SK-N-SH (cell line): ENCODE measurements around the gene PAPOLB. TPM values are rescaled to one million over a fixed set of nuclear protein-coding genes. Genes with fewer than 3 reads are reported as not detected.

Experiments used
- CTCF ChIA-PET: fragments of 300-600, 350-600 bp; formaldehyde crosslinking; extraction: SDS; loops from one replicate; lab custom pipeline; 2021; lab: Yijun Ruan, JAX
- POLR2A ChIA-PET: fragments of 350-600 bp; sonication (Branson Sonifier 250); formaldehyde crosslinking; extraction: SDS; loops from one replicate; lab custom pipeline; 2020; ENCODE audit warnings: antibody characterized with exemption, inconsistent platforms; lab: Yijun Ruan, JAX
- DNase-seq: peaks from one replicate; pipeline ENCODE4 v3.0.0; 2012
- H2AFZ ChIP-seq: fragments of 200-600 bp; sonication (generic); 2 replicates; pipeline ENCODE4 v1.8.1; 2016; ENCODE audit warnings: antibody characterized with exemption, mild to moderate bottlenecking, low read depth
- H3F3A ChIP-seq: fragments of 200-600 bp; sonication (generic); replicated peaks from 2 replicates; pipeline ENCODE3; 2016; ENCODE audit warnings: antibody characterized with exemption, mild to moderate bottlenecking; ENCODE audit not compliant: insufficient read depth
- H3K27ac ChIP-seq, 2 experiments: fragments of 200-500 bp in 1 of 2; fragments of 200-600 bp in 1 of 2; sonication (Bioruptor generic) in 1 of 2; sonication (generic), shearing (Covaris generic) in 1 of 2; 2 replicates each; pipeline versions ENCODE4 v1.5.1 to v1.6.1; 2014 to 2016; ENCODE audit warnings: low read depth in 2 of 2, inconsistent platforms in 1 of 2, low read length in 1 of 2, mild to moderate bottlenecking in 1 of 2, mixed read lengths in 1 of 2
- H3K27me3 ChIP-seq: fragments of 200-600 bp; sonication (generic), shearing (Covaris generic); 2 replicates; pipeline ENCODE4 v1.6.1; 2016; ENCODE audit warnings: mixed run types; ENCODE audit not compliant: insufficient read depth
- H3K36me3 ChIP-seq, 2 experiments: fragments of 200-500 bp in 1 of 2; fragments of 200-600 bp in 1 of 2; sonication (Bioruptor generic) in 1 of 2; sonication (generic) in 1 of 2; replicated peaks in 1 of 2; 2 replicates each; pipeline versions ENCODE3 to v1.5.1; 2014 to 2016; ENCODE audit warnings: low read length in 1 of 2, mild to moderate bottlenecking in 1 of 2; ENCODE audit not compliant: insufficient read depth in 2 of 2, control insufficient read depth in 1 of 2
- H3K4me1 ChIP-seq, 2 experiments: fragments of 200-500 bp in 1 of 2; fragments of 200-600 bp in 1 of 2; sonication (Bioruptor generic) in 1 of 2; sonication (generic), shearing (Covaris generic) in 1 of 2; 2 replicates each; pipeline versions ENCODE4 v1.5.1 to v1.6.1; 2014 to 2016; ENCODE audit warnings: low read depth in 1 of 2, low read length in 1 of 2, mixed run types in 1 of 2; ENCODE audit not compliant: insufficient read depth in 2 of 2, control insufficient read depth in 1 of 2
- H3K4me2 ChIP-seq: fragments of 200-600 bp; sonication (generic), shearing (Covaris generic); 2 replicates; pipeline ENCODE4 v1.6.1; 2017; ENCODE audit warnings: mixed run types
- H3K4me3 ChIP-seq, 2 experiments: fragments of 200-500 bp in 1 of 2; fragments of 200-600 bp in 1 of 2; sonication (Bioruptor generic) in 1 of 2; sonication (generic), shearing (Covaris generic) in 1 of 2; 2 replicates each; pipeline versions ENCODE4 v1.5.1 to v1.8.1; 2014 to 2016; ENCODE audit warnings: low read depth in 2 of 2, inconsistent platforms in 1 of 2, low read length in 1 of 2, mild to moderate bottlenecking in 1 of 2, mixed read lengths in 1 of 2, moderate library complexity in 1 of 2
- H3K79me2 ChIP-seq: fragments of 200-600 bp; sonication (generic); 2 replicates; pipeline ENCODE4 v1.8.1; 2017; ENCODE audit warnings: mild to moderate bottlenecking; ENCODE audit not compliant: insufficient read depth
- H3K9ac ChIP-seq: fragments of 200-600 bp; sonication (generic); 2 replicates; pipeline ENCODE4 v1.6.1; 2017; ENCODE audit warnings: mixed run types
- H3K9me2 ChIP-seq: fragments of 200-600 bp; sonication (generic); 2 replicates; pipeline ENCODE4 v1.6.1; 2017; ENCODE audit warnings: mixed run types
- H3K9me3 ChIP-seq: fragments of 200-600 bp; sonication (generic); 2 replicates; pipeline ENCODE4 v1.6.1; 2017; ENCODE audit warnings: mixed run types, mild to moderate bottlenecking, moderate library complexity
- H4K20me1 ChIP-seq: fragments of 200-600 bp; sonication (generic); 2 replicates; pipeline ENCODE4 v1.6.1; 2017; ENCODE audit warnings: mild to moderate bottlenecking, mixed run types; ENCODE audit not compliant: insufficient read depth
- CHD2 ChIP-seq: fragments of 150-350 bp; IDR thresholded peaks from 2 replicates; pipeline ENCODE4 v1.6.1; 2018; ENCODE audit warnings: low read length; ENCODE audit not compliant: partially characterized antibody
- EP300 ChIP-seq, 2 experiments: IDR thresholded peaks; 2 replicates each; pipeline versions ENCODE4 v1.4.0 to v1.6.1; 2012; ENCODE audit warnings: borderline replicate concordance in 1 of 2, low read depth in 1 of 2, low read length in 1 of 2
- FOSL2 ChIP-seq: IDR thresholded peaks from 2 replicates; pipeline ENCODE4 v1.4.0; 2012; ENCODE audit warnings: low read depth, mild to moderate bottlenecking, moderate library complexity, borderline replicate concordance
- FOXJ3 ChIP-seq: sonication (generic); formaldehyde crosslinking; IDR thresholded peaks from 2 replicates; pipeline ENCODE4 v1.5.1; 2020; ENCODE audit warnings: mild to moderate bottlenecking, missing genetic modification reagents
- FOXM1 ChIP-seq: IDR thresholded peaks from 2 replicates; pipeline ENCODE4 v1.4.0; 2012; ENCODE audit warnings: low read depth, mild to moderate bottlenecking
- GABPA ChIP-seq: IDR thresholded peaks from 2 replicates; pipeline ENCODE4 v1.4.0; 2012; ENCODE audit warnings: low read depth, mild to moderate bottlenecking
- JUND ChIP-seq: IDR thresholded peaks from 2 replicates; pipeline ENCODE4 v1.4.0; 2012
- MEF2A ChIP-seq: IDR thresholded peaks from 2 replicates; pipeline ENCODE4 v1.4.0; 2012; ENCODE audit warnings: low read depth, borderline replicate concordance
- NFIC ChIP-seq: IDR thresholded peaks from 2 replicates; pipeline ENCODE4 v1.4.0; 2012; ENCODE audit warnings: borderline replicate concordance
- NRF1 ChIP-seq: IDR thresholded peaks from 2 replicates; pipeline ENCODE4 v1.6.1; 2012; ENCODE audit warnings: low read depth, mild to moderate bottlenecking, low read length
- PBX3 ChIP-seq: IDR thresholded peaks from 2 replicates; pipeline ENCODE4; 2012
- RAD21 ChIP-seq: IDR thresholded peaks from 2 replicates; pipeline ENCODE4 v1.6.1; 2012; ENCODE audit warnings: mild to moderate bottlenecking, low read length
- RCOR1 ChIP-seq: fragments of 150-350 bp; IDR thresholded peaks from 2 replicates; pipeline ENCODE4 v1.6.1; 2017; ENCODE audit warnings: antibody characterized with exemption, low read length
- RFX5 ChIP-seq: IDR thresholded peaks from 2 replicates; pipeline ENCODE4 v1.6.1; 2012; ENCODE audit warnings: mild to moderate bottlenecking, improper control_type of control experiment, low read length
- SMC3 ChIP-seq: IDR thresholded peaks from 2 replicates; pipeline ENCODE4 v1.6.1; 2012; ENCODE audit warnings: low read depth, low read length, improper control_type of control experiment
- TAF1 ChIP-seq: IDR thresholded peaks from 2 replicates; pipeline ENCODE4 v1.6.1; 2012; ENCODE audit warnings: low read depth, mild to moderate bottlenecking, low read length, moderate library complexity, borderline replicate concordance
- TEAD4 ChIP-seq: IDR thresholded peaks from 2 replicates; pipeline ENCODE4 v1.4.0; 2012; ENCODE audit warnings: mild to moderate bottlenecking, borderline replicate concordance; ENCODE audit not compliant: insufficient read depth
- USF1 ChIP-seq: IDR thresholded peaks from 2 replicates; pipeline ENCODE4 v1.4.0; 2012; ENCODE audit warnings: low read depth, borderline replicate concordance
- ZBTB33 ChIP-seq: IDR thresholded peaks from 2 replicates; pipeline ENCODE4 v1.4.0; 2012; ENCODE audit warnings: low read depth, borderline replicate concordance
- WGBS: methylation state at CpG from one replicate; pipeline ENCODE4 v1.1.6; 2017; ENCODE audit warnings: low lambda C conversion rate; 5-methylcytosine and 5-hydroxymethylcytosine counted together
- polyA plus RNA-seq, 3 experiments: library from polyadenylated mRNA; depleted of rRNA; stranded (reverse); fragments of >200 nt; gene quantifications; 2 replicates each; pipeline ENCODE4 v1.2.3, GENCODE V29; 2012
- TF ChIP-seq, protein P1 (sequence below): fragments of 150-350 bp; IDR thresholded peaks from 2 replicates; pipeline ENCODE4 v1.6.1; 2016; ENCODE audit warnings: mild to moderate bottlenecking, low read depth, low read length

The PAPOLB gene
- polyA plus RNA-seq, 1 of the 3 experiments (the other 2 are of a cell fraction) = not detected

DNA sequence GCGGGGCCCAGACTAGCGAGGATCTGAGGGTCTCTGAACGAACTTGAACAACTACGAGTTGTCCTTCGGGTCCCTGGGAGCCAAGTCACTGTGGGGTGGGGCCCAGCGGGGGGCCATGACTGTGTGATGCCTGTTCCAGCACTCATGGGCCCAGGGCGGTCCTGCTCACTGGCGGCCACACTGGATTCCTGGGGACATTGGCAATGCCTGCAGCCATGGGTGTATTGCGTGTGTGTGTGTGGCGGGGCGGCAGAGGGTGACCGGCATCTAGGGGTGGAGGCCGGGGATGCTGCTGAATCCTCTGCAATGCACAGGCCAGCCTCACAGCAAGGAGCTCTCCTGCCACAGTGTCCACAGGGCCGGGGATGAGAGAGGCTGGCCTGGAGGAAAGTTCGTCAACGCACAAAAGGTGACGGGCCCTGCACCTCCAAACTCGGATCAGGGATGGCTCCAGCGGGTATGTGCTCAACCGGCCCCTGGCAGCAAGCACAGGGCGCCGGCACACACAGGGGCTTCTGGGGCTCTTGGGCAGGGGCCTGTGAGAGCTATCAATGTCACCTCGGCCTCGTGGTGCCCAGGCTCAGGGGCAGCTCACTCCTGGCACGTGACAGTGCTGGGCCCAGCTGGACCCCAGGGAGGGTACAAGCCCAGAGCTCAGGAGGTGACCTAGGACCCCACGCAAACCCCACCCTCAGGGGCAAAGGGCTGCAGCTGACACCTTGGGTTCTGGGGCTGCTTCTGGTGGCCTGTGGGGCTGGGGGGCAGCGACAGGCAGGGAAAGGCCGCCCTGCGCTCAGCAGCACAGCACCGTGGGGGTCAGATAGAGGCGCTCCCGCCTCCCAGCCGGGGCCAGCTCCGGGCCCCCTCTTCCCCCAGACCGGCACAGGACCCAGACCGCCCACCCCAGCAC, 27.9 kb downstream of the PAPOLB start:
- 90% methylated on average over 17 of the region's 36 CpGs for WGBS
- Histone ChIP-seq H3K36me3 (no peaks in the 10 kb centered on the region), H2AFZ (no peak overlapping the region), H3F3A (no peaks in the 10 kb centered on the region), H3K9me3 (no peaks in the 10 kb centered on the region), H3K27me3 (no peaks in the 10 kb centered on the region), H3K79me2 (no peaks in the 10 kb centered on the region), H3K4me2 (no peak overlapping the region), H3K9ac (no peak overlapping the region), H3K4me1 (peaks cover 0 to 37% of the 10 kb centered on the region in 2 experiments; a peak in 1 of 4 replicates), H3K27ac (no peak overlapping the region), H4K20me1 (no peaks in the 10 kb centered on the region), H3K4me3 (no peak overlapping the region), H3K9me2 (no peaks in the 10 kb centered on the region)
- no peak for TF ChIP-seq FOXM1
- no peak for TF ChIP-seq NRF1
- TF ChIP-seq RFX5 = no peak
- TF ChIP-seq TAF1 = no peak
- TF ChIP-seq, protein P1, sequence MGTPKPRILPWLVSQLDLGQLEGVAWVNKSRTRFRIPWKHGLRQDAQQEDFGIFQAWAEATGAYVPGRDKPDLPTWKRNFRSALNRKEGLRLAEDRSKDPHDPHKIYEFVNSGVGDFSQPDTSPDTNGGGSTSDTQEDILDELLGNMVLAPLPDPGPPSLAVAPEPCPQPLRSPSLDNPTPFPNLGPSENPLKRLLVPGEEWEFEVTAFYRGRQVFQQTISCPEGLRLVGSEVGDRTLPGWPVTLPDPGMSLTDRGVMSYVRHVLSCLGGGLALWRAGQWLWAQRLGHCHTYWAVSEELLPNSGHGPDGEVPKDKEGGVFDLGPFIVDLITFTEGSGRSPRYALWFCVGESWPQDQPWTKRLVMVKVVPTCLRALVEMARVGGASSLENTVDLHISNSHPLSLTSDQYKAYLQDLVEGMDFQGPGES = no peak
- TF ChIP-seq SMC3 = no peak
- TF ChIP-seq CHD2 = no peak
- TF ChIP-seq RAD21 = no peak
- no peak for TF ChIP-seq EP300 (IDR thresholded peaks at IDR 0.05; ENCODE audit: borderline replicate concordance in 1 of 2, low read depth in 1 of 2, low read length in 1 of 2)
- TF ChIP-seq TEAD4 = no peak
- TF ChIP-seq GABPA = no peak
- TF ChIP-seq USF1 = no peak
- TF ChIP-seq NFIC = no peak
- no peak for TF ChIP-seq ZBTB33
- TF ChIP-seq FOSL2 = no peak
- TF ChIP-seq RCOR1 = no peak
- no peak for TF ChIP-seq FOXJ3 (CRISPR knock-in tag)
- TF ChIP-seq PBX3 = no peak
- no peak for TF ChIP-seq MEF2A
- no peak for TF ChIP-seq JUND
- no peak for DNase-seq
- POLR2A ChIA-PET = interaction anchor here (0.7 kb wide), 1 partner anchor 11 kb away, joined by 3 read pairs; no protein-coding TSS in a partner anchor
- CTCF ChIA-PET = interaction anchor here (2.8 to 8.9 kb wide), 4 partner anchors 11 to 252 kb away, joined by 7 to 235 read pairs (median 154); partner anchors contain the start of gene RADIL
